Panc1 (cell line): Measurements from ENCODE around the gene LY6G6D.

Experiments
- CTCF ChIP-seq: fragments of 450-650 bp; IDR thresholded peaks from 2 replicates; pipeline ENCODE4 v1.5.1; 2017; ENCODE audit warnings: mild to moderate bottlenecking
- POLR2AphosphoS5 ChIP-seq: IDR thresholded peaks from 2 replicates; pipeline ENCODE4 v1.6.1; 2012; ENCODE audit warnings: mild to moderate bottlenecking, low read depth, low read length, moderate library complexity
- SIN3A ChIP-seq: IDR thresholded peaks from 2 replicates; pipeline ENCODE4 v1.6.1; 2012; ENCODE audit warnings: low read depth, mild to moderate bottlenecking, low read length, moderate library complexity, borderline replicate concordance; ENCODE audit not compliant: insufficient read depth
- TCF7L2 ChIP-seq: IDR thresholded peaks from 2 replicates; pipeline ENCODE4 v1.6.1; 2011; ENCODE audit warnings: mild to moderate bottlenecking, low read depth, low read length, inconsistent platforms
- TF ChIP-seq, protein P1 (sequence below), 2 experiments: IDR thresholded peaks; 2 replicates each; pipeline ENCODE4 v1.6.1; 2011 to 2012; ENCODE audit warnings: low read depth in 2 of 2, control low read depth in 1 of 2, low read length in 1 of 2, mild to moderate bottlenecking in 1 of 2, moderate library complexity in 1 of 2; ENCODE audit not compliant: insufficient read depth in 1 of 2

- no peak for TF ChIP-seq CTCF
- peak; percentile 99 for TF ChIP-seq POLR2AphosphoS5
- TF ChIP-seq SIN3A, result peak; percentile 86
- TF ChIP-seq, protein P1, sequence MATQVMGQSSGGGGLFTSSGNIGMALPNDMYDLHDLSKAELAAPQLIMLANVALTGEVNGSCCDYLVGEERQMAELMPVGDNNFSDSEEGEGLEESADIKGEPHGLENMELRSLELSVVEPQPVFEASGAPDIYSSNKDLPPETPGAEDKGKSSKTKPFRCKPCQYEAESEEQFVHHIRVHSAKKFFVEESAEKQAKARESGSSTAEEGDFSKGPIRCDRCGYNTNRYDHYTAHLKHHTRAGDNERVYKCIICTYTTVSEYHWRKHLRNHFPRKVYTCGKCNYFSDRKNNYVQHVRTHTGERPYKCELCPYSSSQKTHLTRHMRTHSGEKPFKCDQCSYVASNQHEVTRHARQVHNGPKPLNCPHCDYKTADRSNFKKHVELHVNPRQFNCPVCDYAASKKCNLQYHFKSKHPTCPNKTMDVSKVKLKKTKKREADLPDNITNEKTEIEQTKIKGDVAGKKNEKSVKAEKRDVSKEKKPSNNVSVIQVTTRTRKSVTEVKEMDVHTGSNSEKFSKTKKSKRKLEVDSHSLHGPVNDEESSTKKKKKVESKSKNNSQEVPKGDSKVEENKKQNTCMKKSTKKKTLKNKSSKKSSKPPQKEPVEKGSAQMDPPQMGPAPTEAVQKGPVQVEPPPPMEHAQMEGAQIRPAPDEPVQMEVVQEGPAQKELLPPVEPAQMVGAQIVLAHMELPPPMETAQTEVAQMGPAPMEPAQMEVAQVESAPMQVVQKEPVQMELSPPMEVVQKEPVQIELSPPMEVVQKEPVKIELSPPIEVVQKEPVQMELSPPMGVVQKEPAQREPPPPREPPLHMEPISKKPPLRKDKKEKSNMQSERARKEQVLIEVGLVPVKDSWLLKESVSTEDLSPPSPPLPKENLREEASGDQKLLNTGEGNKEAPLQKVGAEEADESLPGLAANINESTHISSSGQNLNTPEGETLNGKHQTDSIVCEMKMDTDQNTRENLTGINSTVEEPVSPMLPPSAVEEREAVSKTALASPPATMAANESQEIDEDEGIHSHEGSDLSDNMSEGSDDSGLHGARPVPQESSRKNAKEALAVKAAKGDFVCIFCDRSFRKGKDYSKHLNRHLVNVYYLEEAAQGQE (IDR thresholded peaks at IDR 0.05; ENCODE audit: insufficient read depth in 1 of 2, low read depth in 2 of 2, low read length in 1 of 2), result no peak
- no peak; the same call in 1 of the 2 replicates for TF ChIP-seq TCF7L2
Measured at GRCh38 chr6:31729979-31730630, 15.0 kb downstream of the LY6G6D start.
